GM21447 (cell line): ENCODE results near the gene HELB.
A peak's percentile ranks its signal among the peaks of the same experiment; 100 is the strongest.

ENCODE experiments used
- ATAC-seq: cut with Tn5 transposase; IDR thresholded peaks from one replicate; pipeline ENCODE4 v1.9.1; 2021; ENCODE audit not compliant: unreplicated experiment

Gene HELB

DNA sequence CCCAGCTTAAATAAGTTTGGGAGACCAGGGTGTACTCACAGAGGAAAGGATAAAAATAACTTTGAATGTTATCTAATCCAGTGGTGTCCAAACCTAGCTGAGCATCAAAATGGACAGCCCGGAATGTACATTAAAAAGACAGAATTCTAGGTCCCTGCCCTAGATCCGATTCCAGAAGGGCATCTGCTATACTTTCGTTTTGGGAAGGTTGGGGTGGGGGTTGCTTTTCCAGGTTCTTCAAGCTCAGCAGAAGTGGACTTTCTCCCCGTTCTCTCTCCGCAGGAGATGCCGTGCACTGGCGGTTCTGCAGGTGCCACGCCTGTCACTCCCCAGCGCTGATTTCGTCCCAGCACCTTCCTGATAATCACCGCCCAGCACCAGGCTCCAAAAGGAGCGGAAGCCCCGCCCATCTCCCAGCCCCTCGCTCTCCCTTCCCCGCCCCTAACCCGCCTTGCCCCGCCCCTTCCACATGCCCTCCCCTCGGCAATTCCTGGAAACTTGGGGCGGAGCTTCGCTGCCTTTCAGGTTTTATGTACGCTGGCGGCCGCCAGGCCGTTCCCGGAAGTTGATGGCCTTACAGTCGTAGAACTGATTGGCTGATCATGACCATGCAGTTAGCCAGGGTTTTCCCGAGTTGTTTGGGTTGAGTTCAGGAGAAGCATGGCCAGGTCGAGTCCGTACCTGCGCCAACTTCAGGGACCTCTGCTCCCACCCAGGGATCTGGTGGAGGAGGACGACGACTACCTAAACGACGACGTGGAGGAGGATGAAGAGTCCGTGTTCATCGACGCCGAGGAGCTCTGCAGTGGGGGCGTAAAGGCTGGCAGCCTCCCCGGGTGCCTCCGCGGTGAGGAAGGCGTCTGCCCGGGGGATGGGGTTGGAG lies at the start of gene HELB:
HELB (plus strand) TSS at position 550 of the 883 bp plus-strand sequence; CDS start at position 661, 111 bp downstream.
- ATAC-seq = peak; percentile 92

DNA sequence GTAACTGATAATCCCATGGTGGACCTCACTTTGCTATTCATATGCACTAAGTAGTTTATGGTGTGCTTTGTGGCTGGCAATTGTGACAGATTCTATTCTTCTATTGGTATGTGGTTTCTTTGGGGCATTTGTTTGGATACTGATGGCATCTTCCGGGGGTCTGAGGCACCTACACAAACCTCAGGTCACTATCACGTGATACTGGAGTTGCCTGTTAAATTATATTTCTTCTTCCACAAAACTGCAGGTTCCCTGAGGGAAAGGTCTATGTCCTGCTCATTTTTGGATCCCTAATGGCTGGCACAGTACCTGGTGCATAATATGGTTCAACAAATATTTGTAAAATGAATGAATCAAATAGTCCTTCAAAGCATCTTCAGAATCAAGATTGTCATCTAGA lies 49.5 kb upstream of the HELB start:
- no peak for ATAC-seq

DNA sequence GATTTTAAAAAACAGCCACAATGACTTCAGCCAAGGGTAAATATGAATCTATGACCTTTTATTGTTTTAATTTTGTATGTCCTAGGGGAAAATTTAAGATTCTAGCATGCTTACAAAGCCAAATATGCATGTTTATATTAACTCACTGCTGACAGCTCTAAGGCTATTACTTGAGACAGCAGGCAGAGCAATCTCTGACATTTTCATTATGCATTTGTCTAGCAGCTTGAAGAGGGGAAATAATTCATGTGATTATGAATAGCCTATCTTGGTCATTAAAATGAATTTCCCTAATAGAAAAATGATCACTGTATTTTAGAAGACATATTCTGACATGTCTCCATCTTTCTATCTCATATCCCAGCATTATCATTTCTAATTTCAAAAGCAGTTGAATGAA lies 46.6 kb upstream of the HELB start:
- no peak for ATAC-seq

DNA sequence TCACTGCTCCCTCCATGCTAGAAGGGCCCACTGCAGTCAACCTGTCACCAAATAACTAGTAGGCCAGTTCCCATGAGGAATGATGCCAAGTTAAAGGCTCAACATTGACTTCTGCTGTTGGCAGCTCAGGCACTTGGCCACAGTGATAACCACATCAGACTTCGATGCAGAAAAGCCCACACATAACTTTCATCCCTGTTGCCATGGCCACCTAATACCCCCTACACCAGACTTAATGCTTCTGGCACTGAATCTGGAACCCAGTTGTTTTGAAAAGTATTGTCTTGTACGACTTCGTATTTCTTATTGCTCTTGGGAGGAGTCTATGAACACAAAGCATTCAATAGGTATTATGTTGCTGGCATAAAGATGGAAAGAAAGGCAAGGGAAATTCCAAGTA lies 44.3 kb upstream of the HELB start:
- ATAC-seq = no peak

DNA sequence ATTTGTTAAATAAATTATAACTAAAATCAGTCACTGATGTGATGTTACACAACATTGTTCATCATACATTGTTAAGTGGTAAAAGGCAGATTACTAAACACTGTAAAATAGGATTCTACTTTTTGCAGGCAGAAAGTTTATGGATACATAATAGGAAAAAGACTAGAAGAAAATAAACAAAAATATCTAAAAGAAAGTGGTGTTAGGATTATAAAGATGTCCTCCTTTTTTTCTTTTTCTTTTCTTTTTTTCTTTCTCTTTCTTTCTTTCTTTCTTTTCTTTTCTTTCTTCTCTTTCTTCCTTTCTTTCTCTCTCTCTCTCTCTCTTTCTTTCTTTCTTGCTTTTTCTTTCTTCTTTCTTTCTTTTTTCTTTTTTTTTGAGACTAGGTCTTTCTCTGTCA lies 39.6 kb upstream of the HELB start:
- no peak for ATAC-seq

DNA sequence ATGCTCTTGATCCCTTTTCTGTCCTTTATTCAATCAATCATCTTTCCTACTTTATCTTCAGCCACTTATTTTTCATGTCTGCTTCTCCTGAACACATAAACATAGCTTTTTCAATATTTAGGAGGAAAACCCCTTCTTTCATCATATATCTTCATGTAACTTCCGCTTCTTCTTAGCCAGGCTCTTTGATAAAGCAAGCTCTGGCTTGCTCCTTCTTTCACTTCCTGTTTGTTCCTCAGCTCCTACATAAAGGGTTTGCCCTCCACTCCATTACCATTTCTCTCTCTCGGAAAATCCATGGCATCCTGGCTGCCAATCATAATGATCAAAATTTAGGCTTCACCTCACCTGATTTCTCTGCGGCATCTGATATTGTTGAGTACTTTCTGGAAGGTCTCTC lies 33.7 kb upstream of the HELB start:
- ATAC-seq = peak; percentile 54

DNA sequence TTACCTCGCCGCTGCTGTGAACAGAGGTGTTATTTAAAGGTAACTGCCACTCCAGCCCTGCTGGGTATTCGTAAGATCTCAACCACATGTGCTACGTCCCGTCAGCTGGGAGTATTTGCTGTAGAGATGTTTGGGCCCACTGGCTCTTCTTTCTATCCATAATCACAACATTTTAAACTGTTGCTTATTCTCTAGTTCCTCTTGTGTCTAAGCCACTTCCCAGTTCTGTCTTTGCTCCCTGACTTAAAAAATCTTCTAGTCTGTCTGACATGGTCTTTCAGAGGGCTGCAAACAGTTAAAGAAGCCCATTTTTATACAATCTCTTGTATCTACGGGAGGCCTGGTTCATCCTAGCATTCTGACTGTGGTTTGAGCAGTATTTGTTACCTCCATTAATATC lies 33.2 kb upstream of the HELB start:
- no peak for ATAC-seq

DNA sequence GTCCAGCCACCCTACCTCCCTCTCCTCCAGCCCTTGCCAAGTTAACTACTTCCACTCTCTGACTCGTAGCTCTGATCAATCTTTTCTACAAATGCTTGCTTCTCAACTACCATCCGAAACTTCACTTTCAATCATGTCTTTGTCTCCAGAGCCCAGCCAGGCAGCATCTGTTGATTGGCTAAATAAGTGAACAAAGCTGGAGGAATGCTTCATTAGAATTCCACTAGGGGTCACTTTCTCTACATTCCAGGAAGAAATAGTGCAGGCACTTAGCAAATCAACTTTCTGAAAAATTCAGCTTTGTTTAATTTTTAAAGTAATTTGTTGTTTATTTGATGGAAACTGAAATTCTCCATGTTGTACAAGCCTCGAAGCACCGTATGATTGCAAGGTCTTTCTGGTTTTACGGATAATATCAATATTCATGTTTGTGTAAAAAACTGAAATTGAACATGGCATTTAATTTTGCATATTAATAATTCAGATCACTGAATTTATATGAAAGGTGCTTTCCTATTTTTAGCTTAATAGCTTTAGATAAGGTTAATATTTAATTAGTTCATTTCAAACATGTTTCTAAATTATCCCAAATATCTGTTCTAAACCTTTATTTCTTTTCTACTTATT lies 32.4 kb upstream of the HELB start:
- ATAC-seq = peak; percentile 56

DNA sequence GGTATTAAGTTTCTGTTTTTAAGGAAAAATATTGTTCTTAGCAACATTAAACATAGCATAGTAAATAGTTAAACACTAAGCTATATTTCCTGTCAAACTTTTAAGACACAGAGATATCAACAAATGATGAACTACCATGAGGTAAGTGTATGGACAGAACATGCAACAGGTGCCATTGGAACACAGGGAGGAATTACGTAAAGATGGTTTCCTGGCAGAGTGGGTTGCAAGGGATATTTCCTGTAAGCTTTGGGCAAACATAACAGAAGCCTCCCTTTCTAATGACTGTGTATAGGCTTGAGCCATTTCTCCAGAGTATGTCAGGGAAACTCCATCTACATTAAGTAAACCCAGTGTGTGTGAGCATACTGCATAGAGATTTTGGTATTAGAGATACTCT lies 31.7 kb upstream of the HELB start:
- ATAC-seq = no peak

DNA sequence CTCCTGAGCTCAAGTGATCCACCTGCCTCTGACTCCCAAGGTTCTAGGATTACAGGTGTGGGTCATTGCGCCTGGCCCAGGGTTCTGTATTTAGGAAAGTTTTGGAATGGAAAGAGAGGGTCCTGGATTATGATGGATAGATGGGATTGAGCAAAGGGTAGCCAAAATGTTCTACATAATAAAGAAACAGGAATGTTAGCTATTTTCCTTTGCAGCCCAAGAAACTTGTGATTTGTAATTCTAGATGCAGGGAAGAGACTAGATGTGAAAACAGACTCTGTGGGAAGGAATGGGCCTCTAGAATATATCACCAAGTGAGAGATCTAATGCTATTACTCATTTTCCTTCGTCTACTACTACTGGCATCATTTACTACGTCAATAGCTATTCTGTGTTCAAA lies 29.6 kb upstream of the HELB start:
- no peak for ATAC-seq

DNA sequence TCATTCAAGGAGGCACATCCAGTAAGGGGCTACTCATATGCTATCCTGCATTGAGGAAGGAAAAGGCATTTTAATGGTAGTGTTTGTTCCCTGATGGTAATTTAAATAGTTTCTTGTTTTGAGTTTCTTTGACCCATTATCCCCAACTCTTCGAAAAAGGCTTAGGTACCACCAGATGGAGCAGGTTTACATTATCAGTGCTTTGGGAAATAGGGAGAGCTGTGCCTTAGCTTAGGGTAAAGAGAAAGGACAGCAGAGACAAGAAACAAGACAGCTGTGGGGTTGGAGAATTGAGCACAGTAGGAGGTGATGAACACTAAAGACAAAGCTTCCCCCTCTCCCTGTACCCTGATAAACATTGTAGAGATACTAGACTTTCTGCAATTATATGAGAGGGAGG lies 29.1 kb upstream of the HELB start:
- ATAC-seq = no peak

DNA sequence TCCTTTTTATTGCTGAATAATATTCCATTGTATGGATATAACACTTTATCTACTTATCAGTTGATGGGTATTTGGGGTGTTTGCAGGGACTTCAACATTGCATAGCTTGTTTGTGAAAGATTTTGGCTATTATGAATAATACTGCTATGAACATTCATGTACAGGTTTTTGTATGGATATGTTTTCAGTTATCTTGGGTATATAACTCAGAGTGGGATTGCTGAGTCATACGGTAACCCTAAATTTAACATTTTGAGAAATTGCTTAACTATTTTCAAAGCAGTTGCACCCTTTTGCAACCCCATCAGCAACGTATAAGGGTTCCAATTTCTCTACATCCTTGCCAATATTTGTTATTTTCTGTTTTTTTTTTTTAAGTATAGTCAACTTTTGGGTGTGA lies 27.3 kb upstream of the HELB start:
- no peak for ATAC-seq

DNA sequence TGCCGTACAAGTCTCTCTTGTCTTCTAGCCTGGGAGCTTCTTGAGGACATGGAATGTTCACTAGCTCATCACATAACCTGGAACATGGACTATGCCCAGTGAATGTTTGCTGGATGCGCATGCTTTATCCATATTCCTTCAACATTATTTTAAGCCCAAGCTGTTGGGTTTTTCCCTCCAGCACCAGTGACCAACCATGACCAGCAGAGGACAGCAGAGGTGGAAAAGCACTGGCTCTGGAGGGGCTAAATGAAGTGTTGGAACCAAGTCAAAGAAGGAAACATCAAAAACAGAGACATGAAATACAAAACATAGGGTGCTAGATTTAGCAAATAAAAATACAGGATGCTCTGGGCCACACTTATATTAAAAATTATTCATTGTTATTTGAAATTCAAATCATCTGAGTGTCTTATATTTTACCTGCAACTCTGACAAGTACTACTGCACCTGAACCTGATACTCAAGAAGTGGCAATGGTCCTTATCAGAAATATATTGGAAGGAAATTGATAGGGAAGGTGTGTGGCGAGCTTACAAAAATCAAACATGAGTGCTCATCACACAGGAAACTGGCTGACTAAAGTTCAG lies 23.1 kb upstream of the HELB start:
- ATAC-seq = no peak

DNA sequence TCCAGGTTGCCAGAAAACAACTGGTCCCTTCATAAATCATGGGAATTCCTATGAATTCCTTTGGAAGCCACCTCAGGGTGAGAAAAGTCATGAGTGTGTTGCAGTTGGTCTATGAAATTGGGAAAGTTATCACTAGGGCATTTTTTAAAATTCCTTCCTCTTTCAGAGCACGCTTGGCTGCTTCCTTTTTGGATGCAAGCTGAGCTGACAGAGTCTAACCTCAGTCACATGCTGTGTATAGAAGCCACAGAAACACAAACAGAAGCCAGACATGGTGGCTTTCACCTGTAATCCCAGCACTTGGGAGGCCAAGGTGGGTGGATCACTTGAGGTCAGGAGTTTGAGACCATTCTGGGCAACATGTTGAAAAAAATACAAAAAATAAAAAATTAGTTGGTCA lies 21.7 kb upstream of the HELB start:
- no peak for ATAC-seq

DNA sequence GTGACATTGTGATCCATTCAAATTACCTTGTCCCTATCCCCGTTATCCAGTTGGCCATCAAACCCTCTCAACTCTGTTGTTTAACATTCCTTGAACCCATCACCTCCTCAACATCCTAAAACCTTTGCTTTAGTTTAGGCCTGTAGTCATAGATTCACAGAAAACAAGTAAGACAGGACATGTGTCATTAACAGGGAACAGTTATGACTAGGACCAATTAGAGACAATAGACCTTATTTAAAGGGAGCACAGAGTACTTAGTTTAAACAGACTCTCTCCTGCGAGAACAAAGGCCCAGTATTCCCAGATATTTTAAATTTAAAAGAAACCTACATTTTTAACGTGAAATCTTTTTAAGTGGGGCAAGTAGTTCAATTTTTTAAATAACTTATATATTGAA lies 20.0 kb upstream of the HELB start:
- ATAC-seq = no peak

DNA sequence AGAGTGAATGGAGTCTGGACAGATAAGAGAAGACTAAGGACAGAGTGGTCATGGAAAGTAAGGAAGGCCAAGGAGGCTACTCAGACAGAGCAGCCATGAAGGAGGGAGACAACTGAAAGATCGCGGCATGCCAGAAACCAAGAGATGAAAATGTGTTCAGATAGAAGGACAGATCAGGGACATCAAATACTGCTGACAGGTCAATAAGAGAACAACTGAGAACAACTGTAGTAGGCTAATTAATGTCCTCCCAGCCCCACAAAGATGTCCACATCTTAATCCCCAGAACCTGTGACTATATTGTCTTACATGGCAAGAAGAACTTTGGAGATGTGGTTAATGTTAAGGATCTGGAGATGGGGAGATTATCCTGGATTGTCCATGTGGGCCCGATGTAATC lies 15.0 kb upstream of the HELB start:
- ATAC-seq = no peak

DNA sequence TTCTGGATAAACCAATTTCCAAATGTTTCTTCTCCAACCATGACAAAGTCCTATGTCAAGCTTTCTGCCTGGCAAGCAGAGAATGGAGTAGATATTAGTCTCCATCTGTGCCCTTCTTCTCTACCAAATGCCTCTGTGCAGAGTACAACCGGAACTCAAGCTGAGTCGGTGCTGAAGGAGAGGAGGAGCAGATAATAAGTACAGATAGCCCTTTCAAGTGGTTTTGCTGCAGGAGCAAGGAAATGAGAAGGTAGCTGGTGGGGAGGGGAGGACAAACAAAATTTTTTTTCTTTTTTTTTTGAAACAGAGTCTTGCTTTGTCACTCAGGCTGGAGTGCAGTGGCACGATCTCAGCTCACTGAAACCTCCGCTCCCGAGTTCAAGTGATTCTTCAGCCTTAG lies 14.2 kb upstream of the HELB start:
- no peak for ATAC-seq

DNA sequence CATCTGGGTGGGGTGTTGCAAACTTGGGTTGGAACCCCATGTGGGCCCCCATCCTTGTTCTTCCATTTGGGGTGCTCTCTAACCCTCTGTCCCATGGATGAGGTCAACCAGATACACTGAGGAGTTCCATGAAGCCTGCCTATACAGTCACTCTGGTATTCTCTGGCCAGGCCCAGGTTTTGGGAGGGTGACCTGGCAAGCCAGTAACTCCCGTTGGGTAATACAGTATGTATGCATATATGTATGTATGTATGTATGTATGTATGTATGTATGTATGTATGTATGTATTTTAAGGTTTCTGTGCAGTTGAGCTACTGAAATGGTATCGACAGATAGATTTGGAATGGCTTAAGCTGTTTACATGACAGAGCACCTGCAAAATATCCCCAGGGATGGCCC lies 12.8 kb upstream of the HELB start:
- ATAC-seq = no peak

DNA sequence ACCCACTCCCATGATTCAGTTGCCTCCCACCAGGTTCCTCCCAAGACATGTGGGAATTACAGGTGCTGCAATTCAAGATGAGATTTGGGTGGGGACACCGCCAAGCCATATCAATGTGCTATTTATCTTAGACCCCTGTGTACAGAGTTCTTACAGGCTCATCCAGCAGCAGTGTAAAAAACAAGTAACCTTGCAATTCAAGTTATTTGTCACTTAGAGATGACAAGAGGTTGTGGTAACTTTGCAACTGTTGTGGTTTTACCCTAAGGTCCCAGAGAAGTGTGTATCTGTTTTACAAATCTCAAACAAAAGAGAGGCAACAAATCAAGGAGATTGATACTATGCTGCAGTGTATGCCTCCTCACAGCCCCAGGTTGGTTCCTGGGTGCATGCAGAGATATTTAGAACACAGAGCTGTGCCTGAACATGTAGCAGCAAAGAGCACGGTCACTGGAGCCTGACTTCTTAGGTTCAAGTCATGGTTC lies 11.5 kb upstream of the HELB start:
- no peak for ATAC-seq

DNA sequence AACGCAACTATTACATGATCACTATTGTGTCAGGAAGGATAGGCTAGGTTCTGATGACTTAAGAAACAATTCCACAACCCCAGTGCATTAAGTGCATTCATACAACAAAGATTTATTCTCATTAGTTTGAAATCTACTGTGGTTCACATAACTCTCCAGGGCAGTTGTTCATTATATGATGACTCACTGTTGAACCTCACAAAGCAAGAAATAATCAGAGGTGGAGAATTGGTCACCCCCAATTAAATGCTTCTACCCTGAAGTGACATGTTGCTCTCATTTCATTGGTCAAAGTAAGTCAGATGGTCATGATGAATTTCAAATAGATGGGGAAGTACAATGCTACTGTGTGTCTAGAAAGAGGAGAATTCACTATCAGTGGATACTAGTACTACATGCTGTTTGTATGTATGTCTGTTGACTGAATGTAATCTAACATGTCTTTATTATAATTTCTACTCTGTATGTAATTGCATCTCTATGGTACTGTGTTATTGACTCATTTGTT lies 6.1 kb upstream of the HELB start:
- ATAC-seq = no peak

DNA sequence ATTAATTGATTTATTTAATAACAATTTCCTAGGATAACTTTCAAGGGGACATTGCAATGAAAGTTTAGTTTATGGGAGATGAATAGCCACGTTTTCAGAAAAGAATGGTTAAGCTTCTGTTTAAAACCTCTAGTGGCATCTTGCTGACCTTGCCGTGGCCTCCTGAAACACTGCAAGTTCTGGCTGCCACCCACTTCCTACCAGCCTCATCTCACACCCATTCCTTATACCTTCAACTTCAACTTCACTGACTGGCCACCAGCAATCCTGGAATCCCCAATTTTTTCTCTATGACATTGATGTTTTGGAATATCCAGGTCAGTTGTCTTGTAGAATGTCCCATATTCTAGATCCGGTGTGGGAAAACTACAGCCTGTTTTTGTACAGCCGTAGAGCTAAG lies 5.2 kb upstream of the HELB start:
- no peak for ATAC-seq

DNA sequence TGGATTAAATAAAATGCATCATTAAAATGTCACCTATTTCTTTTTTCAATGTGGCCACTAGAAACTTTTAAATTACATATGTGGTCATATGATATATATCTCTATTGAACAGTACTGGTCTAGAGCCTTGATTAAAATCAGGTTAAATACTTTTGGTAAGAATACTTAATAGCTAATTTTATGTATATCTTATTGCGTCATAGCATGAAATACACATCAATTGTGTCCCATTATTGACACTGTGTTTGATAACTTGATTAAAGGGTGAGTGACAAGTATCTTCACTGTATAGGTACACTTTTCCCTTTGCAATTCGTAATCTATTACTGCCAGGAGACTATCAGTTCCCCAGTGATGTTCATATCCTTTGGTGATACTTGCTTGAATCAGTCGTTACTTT lies 4.4 kb upstream of the HELB start:
- ATAC-seq = no peak
